Measurements from ENCODE around the gene CYP27B1. TPM values are rescaled to one million over a fixed set of nuclear protein-coding genes. Genes with fewer than 3 reads are reported as not detected.

The CYP27B1 gene
- total RNA-seq, 4 donors from 2014 or later: not detected

DNA sequence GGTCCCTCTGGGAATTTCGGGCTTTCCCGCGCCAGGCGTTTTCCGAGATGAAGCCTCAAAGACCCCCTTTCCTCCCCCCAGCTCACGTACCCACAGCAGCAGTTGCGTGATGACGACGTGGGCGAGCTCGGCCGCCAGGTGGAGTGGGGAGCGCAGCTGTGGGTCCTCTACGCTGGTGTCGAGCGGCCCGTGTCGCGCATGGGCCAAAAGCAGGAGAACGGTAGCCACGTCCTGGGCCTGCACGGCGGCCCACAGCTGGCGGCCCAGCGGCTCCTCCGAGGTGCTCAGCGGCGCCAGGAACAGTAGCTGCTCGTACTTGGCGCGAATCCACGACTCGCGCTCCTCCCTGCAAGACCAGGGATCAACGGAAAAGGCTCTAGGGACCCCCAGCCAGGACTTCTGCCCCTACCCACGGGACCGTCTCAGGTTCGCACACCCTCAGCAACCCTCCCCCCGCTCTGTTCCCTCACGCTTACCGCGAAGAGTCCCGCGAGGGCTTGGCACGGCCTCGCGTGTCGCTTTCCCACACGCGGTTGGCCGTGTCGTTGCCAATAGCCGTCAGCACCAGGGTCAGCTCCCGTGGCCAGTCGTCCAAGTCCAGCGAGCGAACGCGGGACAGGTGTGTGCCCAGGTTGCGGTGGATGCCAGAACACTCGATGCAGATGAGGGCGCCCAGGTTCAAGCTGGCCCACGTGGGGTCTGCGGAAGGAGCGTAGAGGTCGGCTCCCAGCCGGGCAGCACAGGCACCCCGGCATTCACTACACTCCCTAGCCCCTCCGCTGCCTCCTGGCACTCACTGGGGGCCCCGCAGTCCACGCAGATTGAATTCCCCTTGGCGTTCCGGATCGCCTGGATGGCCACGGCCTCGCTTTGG, 39.8 kb downstream of the CYP27B1 start:
- Histone ChIP-seq H3K27me3 (peaks cover 29 to 42% (median 41%) of the 10 kb centered on the region in 3 donors), H3K36me3 (no peaks in the 10 kb centered on the region), H3K9me3 (no peaks in the 10 kb centered on the region), H3K4me1 (peaks cover 4 to 19% of the 10 kb centered on the region in 2 donors), H3K4me3 (peak overlapping the region; percentile 58 to 75 (median 62)), H3K27ac (peak overlapping the region; percentile 50 to 69 (median 54))
- DNase-seq: no peak
- intact Hi-C loops (cut with DNase I; ENCODE audit: low total_unique reads): no loop called here
- TF ChIP-seq POLR2A (IDR thresholded peaks at IDR 0.05): no peak
- TF ChIP-seq CTCF (IDR thresholded peaks at IDR 0.05 in 4 of 5, conservative IDR thresholded peaks at IDR 0.05 in 1 of 5): peak in 4 of 5 experiments; percentile 30 to 50 (median 36)
- ATAC-seq: peak; percentile 16 to 62
- in situ Hi-C loops (cut with MboI; ENCODE audit: low sequenced_read_pairs in 4 of 4): no loop called here

- ATAC-seq: peak; percentile 53 to 66
- no peaks in the 10 kb centered on the region for H3K36me3 ChIP-seq
Observed at GRCh38 chr12:57726151-57726883, 40.6 kb downstream of the CYP27B1 start.

DNA sequence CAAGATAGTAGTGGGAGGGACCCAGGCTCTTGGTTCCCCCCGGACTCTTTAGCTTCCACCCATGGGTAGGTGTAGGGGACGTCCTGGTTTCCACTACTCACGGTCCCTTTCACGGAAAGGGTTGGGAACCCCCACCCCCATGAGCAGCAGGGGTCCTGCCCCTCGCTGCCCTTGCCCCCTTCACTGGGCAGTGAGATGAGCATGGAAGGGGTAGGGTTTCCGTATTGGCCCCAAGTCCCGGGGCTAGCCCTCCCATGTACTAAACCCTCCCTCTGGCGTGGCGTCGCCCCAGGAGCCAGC, 41.1 kb downstream of the CYP27B1 start:
- H3K27me3 ChIP-seq: peaks cover 29 to 42% (median 41%) of the 10 kb centered on the region in 3 donors
- ATAC-seq: no peak
- in situ Hi-C loops (cut with MboI; ENCODE audit: low sequenced_read_pairs in 4 of 4): no loop called here
- DNase-seq: no peak
- H3K36me3 ChIP-seq: peaks cover 0 to 4% of the 10 kb centered on the region in 2 donors
- peaks cover 4 to 19% of the 10 kb centered on the region in 2 donors for H3K4me1 ChIP-seq
- TF ChIP-seq CTCF (IDR thresholded peaks at IDR 0.05 in 4 of 5, conservative IDR thresholded peaks at IDR 0.05 in 1 of 5) (no peak), POLR2A (IDR thresholded peaks at IDR 0.05) (no peak)
- H3K4me3 ChIP-seq: peak overlapping the region; percentile 58 to 75 (median 62)
- intact Hi-C loops (cut with DNase I; ENCODE audit: low total_unique reads): no loop called here
- H3K9me3 ChIP-seq: no peaks in the 10 kb centered on the region
- peak overlapping the region; percentile 22 to 69 (median 60) for H3K27ac ChIP-seq

More at GRCh38 chr12:57726151-57726883, 40.6 kb downstream of the CYP27B1 start:
- Histone ChIP-seq H3K27ac (peak overlapping the region; percentile 50 to 69 (median 60)), H3K4me3 (peak overlapping the region; percentile 58 to 75 (median 62)), H3K4me1 (peaks cover 4 to 19% of the 10 kb centered on the region in 2 donors), H3K9me3 (no peaks in the 10 kb centered on the region), H3K27me3 (peaks cover 29 to 42% (median 41%) of the 10 kb centered on the region in 3 donors)
- in situ Hi-C loops (cut with MboI; ENCODE audit: low sequenced_read_pairs in 4 of 4) (no loop called here), intact Hi-C loops (cut with DNase I; ENCODE audit: low total_unique reads) (no loop called here)
- peak in 4 of 5 experiments; percentile 51 to 75 (median 58) for TF ChIP-seq CTCF (IDR thresholded peaks at IDR 0.05 in 4 of 5, conservative IDR thresholded peaks at IDR 0.05 in 1 of 5)
- TF ChIP-seq POLR2A (IDR thresholded peaks at IDR 0.05): peak in 1 of 2 donors; percentile 14
- DNase-seq: peak; percentile 23 to 51

DNA sequence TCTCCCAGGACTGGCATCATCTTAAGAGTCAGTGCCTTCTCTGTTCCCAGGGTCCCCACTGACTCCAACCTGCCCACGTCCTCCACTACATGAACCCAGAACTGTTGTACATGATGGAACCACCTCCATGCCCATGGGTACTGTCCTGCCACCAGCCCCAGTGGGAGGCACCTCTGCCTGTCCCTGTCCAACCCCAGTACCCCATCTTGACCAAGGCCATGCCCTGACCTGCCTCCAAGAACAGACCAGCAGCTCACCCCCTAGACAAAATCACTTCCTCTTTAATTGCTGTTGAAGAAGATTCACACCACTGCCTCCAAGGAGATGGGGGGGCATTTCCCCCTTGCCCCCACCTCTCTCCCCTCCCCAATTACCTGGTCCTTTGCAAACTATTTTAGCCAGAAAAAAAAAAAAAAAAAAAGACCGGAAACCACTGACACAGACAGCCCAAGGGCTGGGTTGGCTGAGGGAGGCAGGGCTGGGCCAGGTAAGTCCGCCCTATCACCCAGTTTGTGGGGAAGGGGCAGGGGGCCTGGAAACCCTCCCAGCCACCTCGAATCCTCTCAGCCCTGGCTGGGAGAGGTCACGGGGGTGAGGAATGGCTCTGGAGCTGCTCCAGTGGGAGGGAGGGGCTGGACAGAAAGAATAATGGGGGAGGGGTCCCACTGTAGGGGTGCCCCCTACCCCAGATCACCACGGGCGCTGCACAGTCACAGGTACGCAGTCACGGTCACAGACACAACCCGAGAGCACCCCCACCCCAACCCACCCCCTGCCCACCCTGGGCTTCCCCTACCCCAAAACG, 41.7 kb downstream of the CYP27B1 start:
- DNase-seq (no peak), ATAC-seq (no peak)
- H3K36me3 ChIP-seq: peaks cover 0 to 11% of the 10 kb centered on the region in 2 donors
- H3K4me3 ChIP-seq: no peak overlapping the region
- peaks cover 4 to 19% of the 10 kb centered on the region in 2 donors for H3K4me1 ChIP-seq
- no peaks in the 10 kb centered on the region for H3K9me3 ChIP-seq
- H3K27ac ChIP-seq: no peak overlapping the region
- no peak for TF ChIP-seq CTCF (IDR thresholded peaks at IDR 0.05 in 4 of 5, conservative IDR thresholded peaks at IDR 0.05 in 1 of 5)
- TF ChIP-seq POLR2A (IDR thresholded peaks at IDR 0.05): no peak
- peaks cover 27 to 42% (median 41%) of the 10 kb centered on the region in 3 donors for H3K27me3 ChIP-seq
- intact Hi-C loops (cut with DNase I; ENCODE audit: low total_unique reads): no loop called here
- in situ Hi-C loops (cut with MboI; ENCODE audit: low sequenced_read_pairs in 4 of 4): no loop called here

Data from gastrocnemius medialis (tissue), 4 donors.